ENCODE data around the gene CDK19. TPM values are rescaled to one million over a fixed set of nuclear protein-coding genes. Genes with fewer than 3 reads are reported as not detected.
"Not testable (repeated sequence)": the region's sequence is repeated elsewhere in the genome, so short reads cannot be mapped to it uniquely, and the experiment has no call there.

Gene CDK19
- total RNA-seq, 1 donor from 2014 or later: 34.4 TPM

DNA sequence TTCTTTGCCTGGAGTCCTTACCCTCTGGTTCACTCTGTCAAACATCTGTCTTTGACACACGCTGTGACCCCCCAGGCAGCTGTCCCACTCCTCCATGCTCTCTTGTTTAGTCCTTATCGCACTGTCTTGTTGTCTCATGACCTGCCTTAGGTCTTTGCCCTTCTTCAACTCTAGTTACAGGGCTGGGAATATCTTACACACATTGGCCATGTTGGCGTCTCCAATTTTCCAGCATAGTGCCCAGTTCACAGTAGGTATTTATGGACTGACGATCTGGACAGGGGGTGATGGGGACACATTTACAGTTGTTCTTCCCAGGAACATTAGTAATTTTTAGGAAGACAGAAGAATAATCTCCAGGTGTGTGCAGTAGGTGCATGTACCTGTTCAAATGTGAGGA lies 209.1 kb downstream of the CDK19 start:
- no peaks in the 10 kb centered on the region for H3K27me3 Mint-ChIP-seq (ENCODE audit: insufficient read depth, low read depth)
- peaks cover 8% of the 10 kb centered on the region for H3K36me3 ChIP-seq
- no peak overlapping the region for H3K27ac Mint-ChIP-seq
- H2AFZ ChIP-seq (replicated peaks): no peak overlapping the region
- H3K27ac ChIP-seq: no peak overlapping the region
- peaks cover 2% of the 10 kb centered on the region for H3K9me3 Mint-ChIP-seq
- no peaks in the 10 kb centered on the region for H3K9me3 ChIP-seq (ENCODE audit: low read depth)
- no peak overlapping the region for H3K4me3 Mint-ChIP-seq
- no peaks in the 10 kb centered on the region for H3K27me3 ChIP-seq
- DNase-seq (ENCODE audit: low spot score): no peak
- H3K4me1 ChIP-seq: no peaks in the 10 kb centered on the region
- H3K4me2 ChIP-seq: no peak overlapping the region
- H4K20me1 ChIP-seq (ENCODE audit: low read depth): no peaks in the 10 kb centered on the region
- no peaks in the 10 kb centered on the region for H3K4me1 Mint-ChIP-seq
- H3K9ac ChIP-seq: no peak overlapping the region
- no peaks in the 10 kb centered on the region for H3F3A ChIP-seq (ENCODE audit: low read depth)
- peaks cover 9% of the 10 kb centered on the region for H3K36me3 Mint-ChIP-seq
- no peaks in the 10 kb centered on the region for H3K79me2 ChIP-seq (ENCODE audit: low read depth)
- H3K4me3 ChIP-seq: no peak overlapping the region
- TF ChIP-seq EZH2 (IDR thresholded peaks at IDR 0.05): no peak
- no peak for TF ChIP-seq EZH2phosphoT487 (IDR thresholded peaks at IDR 0.05)
- TF ChIP-seq, protein P1, sequence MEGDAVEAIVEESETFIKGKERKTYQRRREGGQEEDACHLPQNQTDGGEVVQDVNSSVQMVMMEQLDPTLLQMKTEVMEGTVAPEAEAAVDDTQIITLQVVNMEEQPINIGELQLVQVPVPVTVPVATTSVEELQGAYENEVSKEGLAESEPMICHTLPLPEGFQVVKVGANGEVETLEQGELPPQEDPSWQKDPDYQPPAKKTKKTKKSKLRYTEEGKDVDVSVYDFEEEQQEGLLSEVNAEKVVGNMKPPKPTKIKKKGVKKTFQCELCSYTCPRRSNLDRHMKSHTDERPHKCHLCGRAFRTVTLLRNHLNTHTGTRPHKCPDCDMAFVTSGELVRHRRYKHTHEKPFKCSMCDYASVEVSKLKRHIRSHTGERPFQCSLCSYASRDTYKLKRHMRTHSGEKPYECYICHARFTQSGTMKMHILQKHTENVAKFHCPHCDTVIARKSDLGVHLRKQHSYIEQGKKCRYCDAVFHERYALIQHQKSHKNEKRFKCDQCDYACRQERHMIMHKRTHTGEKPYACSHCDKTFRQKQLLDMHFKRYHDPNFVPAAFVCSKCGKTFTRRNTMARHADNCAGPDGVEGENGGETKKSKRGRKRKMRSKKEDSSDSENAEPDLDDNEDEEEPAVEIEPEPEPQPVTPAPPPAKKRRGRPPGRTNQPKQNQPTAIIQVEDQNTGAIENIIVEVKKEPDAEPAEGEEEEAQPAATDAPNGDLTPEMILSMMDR (IDR thresholded peaks at IDR 0.05): no peak

DNA sequence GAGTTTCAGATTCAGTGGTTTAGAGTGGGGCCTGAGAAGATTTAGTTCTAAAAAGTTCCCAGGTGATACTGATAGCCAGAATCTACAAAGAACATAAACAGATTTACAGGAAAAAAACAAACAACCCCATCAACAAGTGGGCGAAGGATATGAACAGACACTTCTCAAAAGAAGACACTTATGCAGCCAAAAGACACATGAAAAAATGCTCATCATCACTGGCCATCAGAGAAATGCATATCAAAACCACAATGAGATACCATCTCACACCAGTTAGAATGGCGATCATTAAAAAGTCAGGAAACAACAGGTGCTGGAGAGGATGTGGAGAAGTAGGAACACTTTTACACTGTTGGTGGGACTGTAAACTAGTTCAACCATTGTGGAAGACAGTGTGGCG lies 214.6 kb downstream of the CDK19 start:
- not testable (repeated sequence) for H3K27ac Mint-ChIP-seq; H3F3A ChIP-seq (ENCODE audit: low read depth); H3K36me3 Mint-ChIP-seq; H2AFZ ChIP-seq (replicated peaks); H3K27me3 Mint-ChIP-seq (ENCODE audit: insufficient read depth, low read depth); DNase-seq (ENCODE audit: low spot score); H3K4me1 Mint-ChIP-seq; H3K4me3 Mint-ChIP-seq; H3K27ac ChIP-seq; H3K36me3 ChIP-seq; H3K27me3 ChIP-seq; H3K9me3 ChIP-seq (ENCODE audit: low read depth); H3K9me3 Mint-ChIP-seq; H3K4me3 ChIP-seq; H3K4me1 ChIP-seq; H3K4me2 ChIP-seq; H3K9ac ChIP-seq; H3K79me2 ChIP-seq (ENCODE audit: low read depth); H4K20me1 ChIP-seq (ENCODE audit: low read depth)

DNA sequence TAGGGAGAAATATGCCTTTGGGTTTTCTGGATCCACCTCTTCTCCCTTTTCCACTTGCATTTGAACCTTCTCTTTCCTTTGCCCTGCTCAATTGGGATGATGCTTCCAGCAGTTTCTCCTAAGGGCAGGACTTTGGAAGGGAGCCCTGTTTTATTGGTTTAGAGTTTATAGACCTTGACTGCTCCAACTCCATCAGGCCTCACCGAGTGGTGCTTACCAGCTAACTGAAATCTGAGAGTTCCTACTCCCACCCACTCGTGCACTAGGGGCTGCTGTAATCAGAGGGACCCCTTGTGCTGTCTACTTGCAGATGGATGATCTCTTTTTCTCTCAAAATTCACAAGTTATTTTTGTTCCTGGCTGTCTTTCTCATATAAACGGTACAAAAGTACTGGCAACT lies 217.5 kb downstream of the CDK19 start:
- Mint-ChIP-seq H3K36me3 (peaks cover 2% of the 10 kb centered on the region), H3K4me1 (peaks cover 2% of the 10 kb centered on the region), H3K4me3 (no peak overlapping the region), H3K27ac (no peak overlapping the region), H3K27me3 (ENCODE audit: insufficient read depth, low read depth) (no peaks in the 10 kb centered on the region), H3K9me3 (peaks cover 3% of the 10 kb centered on the region)
- no peaks in the 10 kb centered on the region for H4K20me1 ChIP-seq (ENCODE audit: low read depth)
- no peaks in the 10 kb centered on the region for H3K9me3 ChIP-seq (ENCODE audit: low read depth)
- H3K79me2 ChIP-seq (ENCODE audit: low read depth): no peaks in the 10 kb centered on the region
- no peak overlapping the region for H3K27ac ChIP-seq
- H3F3A ChIP-seq (ENCODE audit: low read depth): no peaks in the 10 kb centered on the region
- TF ChIP-seq EZH2 (IDR thresholded peaks at IDR 0.05): no peak
- TF ChIP-seq, protein P1 (IDR thresholded peaks at IDR 0.05): no peak
- no peak for TF ChIP-seq EZH2phosphoT487 (IDR thresholded peaks at IDR 0.05)
- H3K9ac ChIP-seq: no peak overlapping the region
- no peaks in the 10 kb centered on the region for H3K36me3 ChIP-seq
- no peak overlapping the region for H3K4me3 ChIP-seq
- no peak overlapping the region for H2AFZ ChIP-seq (replicated peaks)
- no peak for DNase-seq (ENCODE audit: low spot score)
- H3K4me2 ChIP-seq: no peak overlapping the region
- H3K4me1 ChIP-seq: peaks cover 8% of the 10 kb centered on the region
- H3K27me3 ChIP-seq: no peaks in the 10 kb centered on the region

DNA sequence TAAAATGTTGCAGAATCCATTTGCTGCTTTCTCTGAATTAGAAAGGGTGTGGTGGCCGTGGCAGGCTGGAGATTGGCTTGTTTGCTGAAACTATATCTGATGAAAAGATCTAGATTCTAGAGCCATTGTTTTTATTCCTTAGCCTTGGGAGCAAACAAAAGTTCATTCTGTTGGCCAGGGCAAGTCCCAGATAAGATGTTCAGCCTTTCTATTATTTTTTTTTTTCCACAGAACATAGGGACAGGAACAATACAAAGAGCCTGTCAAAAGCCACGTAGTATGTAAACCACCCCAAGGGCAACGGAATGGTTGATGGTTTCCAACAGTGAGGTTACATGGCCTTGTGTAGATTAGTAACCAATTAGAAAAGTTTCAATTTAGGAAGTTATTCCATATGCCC lies 218.9 kb downstream of the CDK19 start:
- no peaks in the 10 kb centered on the region for H3K27me3 Mint-ChIP-seq (ENCODE audit: insufficient read depth, low read depth)
- Histone ChIP-seq H3K27ac (no peak overlapping the region), H3K9ac (no peak overlapping the region), H3K9me3 (ENCODE audit: low read depth) (no peaks in the 10 kb centered on the region), H3K27me3 (no peaks in the 10 kb centered on the region), H3F3A (ENCODE audit: low read depth) (no peaks in the 10 kb centered on the region), H3K4me2 (no peak overlapping the region), H4K20me1 (ENCODE audit: low read depth) (no peaks in the 10 kb centered on the region), H3K79me2 (ENCODE audit: low read depth) (no peaks in the 10 kb centered on the region), H3K4me1 (peaks cover 12% of the 10 kb centered on the region), H2AFZ (replicated peaks) (no peak overlapping the region), H3K36me3 (no peaks in the 10 kb centered on the region), H3K4me3 (no peak overlapping the region)
- no peak overlapping the region for H3K4me3 Mint-ChIP-seq
- DNase-seq (ENCODE audit: low spot score): no peak
- H3K4me1 Mint-ChIP-seq: peaks cover 5% of the 10 kb centered on the region
- H3K36me3 Mint-ChIP-seq: peaks cover 2% of the 10 kb centered on the region
- H3K27ac Mint-ChIP-seq: no peak overlapping the region
- peaks cover 3% of the 10 kb centered on the region for H3K9me3 Mint-ChIP-seq
- TF ChIP-seq, protein P1 (IDR thresholded peaks at IDR 0.05): no peak
- no peak for TF ChIP-seq EZH2phosphoT487 (IDR thresholded peaks at IDR 0.05)
- no peak for TF ChIP-seq EZH2 (IDR thresholded peaks at IDR 0.05)
